ENCODE data around the gene DPF3. TPM values are rescaled to one million over a fixed set of nuclear protein-coding genes. Genes with fewer than 3 reads are reported as not detected.

The DPF3 gene
- total and polyA plus RNA-seq, 9 of the 15 experiments (the other 6 are each of a cell fraction or from before 2014, with no cell fraction given): 0.21 to 4.9 (median 1.2) TPM

DNA sequence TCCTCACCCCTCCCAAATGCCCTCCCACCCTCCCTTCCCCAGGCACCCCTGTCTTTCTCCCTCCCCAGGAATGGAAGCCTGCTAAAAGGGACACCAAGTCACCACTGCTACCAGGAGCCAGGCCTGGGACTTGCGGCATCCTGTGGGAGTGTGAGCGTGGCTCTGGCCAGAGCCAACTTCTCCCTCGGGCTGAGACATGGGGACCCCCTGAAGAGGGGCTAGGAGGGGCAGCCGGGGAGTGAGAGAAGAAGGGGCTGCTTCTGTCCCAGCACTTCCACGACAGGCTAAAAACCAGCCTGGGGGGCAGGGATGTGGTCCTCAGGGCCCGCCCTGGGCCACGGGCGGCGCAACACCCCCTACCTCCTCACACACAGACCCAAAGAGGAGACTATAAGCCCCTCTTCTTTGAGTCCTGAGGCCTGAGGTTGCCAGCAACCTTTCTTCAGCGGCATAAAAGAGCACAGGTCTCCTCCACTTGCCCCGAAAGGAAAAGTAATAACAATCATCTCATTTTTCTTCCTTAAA lies 278.9 kb downstream of the DPF3 start (continued):
- TF ChIP-seq HDAC2 (IDR thresholded peaks at IDR 0.05) (no peak), SOX6 (IDR thresholded peaks at IDR 0.05) (no peak), SRSF1 (IDR thresholded peaks at IDR 0.05; ENCODE audit: low read depth, low read length) (no peak), CBX8 (IDR thresholded peaks at IDR 0.05; ENCODE audit: borderline replicate concordance, extremely low read depth, low read depth, low read length, poor library complexity, severe bottlenecking) (no peak), GTF2F1 (IDR thresholded peaks at IDR 0.05; ENCODE audit: low read depth, low read length) (no peak), ZNF57 (CRISPR knock-in tag; IDR thresholded peaks at IDR 0.05) (no peak), PML (IDR thresholded peaks at IDR 0.05; ENCODE audit: low read length) (no peak), ZBED1 (IDR thresholded peaks at IDR 0.05) (no peak), PYGO2 (tag; IDR thresholded peaks at IDR 0.05) (no peak), ZBTB43 (CRISPR knock-in tag; IDR thresholded peaks at IDR 0.05) (no peak), BMI1 (IDR thresholded peaks at IDR 0.05; ENCODE audit: low read length) (no peak)

- no peak overlapping the region for H2AFZ ChIP-seq (ENCODE audit: low read depth, low read length)
- intact Hi-C loops (cut with micrococcal nuclease) (no loop called here), in situ Hi-C loops (cut with MboI) (no loop called here)
- BruUV-seq (replicated peaks): no TSS peak
- ChIA-PET CTCF (ENCODE audit: low intra/inter-chr PET ratio) (no interaction called here), POLR2A (no interaction called here)
- 11% methylated on average over 3 of the region's 3 CpGs for WGBS (ENCODE audit: insufficient coverage, low coverage, missing lambda C conversion rate)
- H3K79me2 ChIP-seq (ENCODE audit: control insufficient read depth, insufficient read depth, low read length): no peaks in the 10 kb centered on the region
- H4K20me1 ChIP-seq (replicated peaks; ENCODE audit: control insufficient read depth, insufficient read depth, low read length): no peaks in the 10 kb centered on the region
- TF ChIP-seq ZNF696 (CRISPR knock-in tag; conservative IDR thresholded peaks at IDR 0.05) (no peak), SMAD3 (CRISPR knock-in tag; conservative IDR thresholded peaks at IDR 0.05) (no peak), HDAC1 (IDR thresholded peaks at IDR 0.05) (no peak), POLR2A (conservative IDR thresholded peaks at IDR 0.05) (no peak), GTF2F1 (IDR thresholded peaks at IDR 0.05; ENCODE audit: low read depth, low read length) (no peak), ZNF217 (CRISPR knock-in tag; IDR thresholded peaks at IDR 0.05) (no peak), HLTF (IDR thresholded peaks at IDR 0.05) (no peak), GATAD2A (IDR thresholded peaks at IDR 0.05) (no peak)
- TF ChIP-seq, protein P1, sequence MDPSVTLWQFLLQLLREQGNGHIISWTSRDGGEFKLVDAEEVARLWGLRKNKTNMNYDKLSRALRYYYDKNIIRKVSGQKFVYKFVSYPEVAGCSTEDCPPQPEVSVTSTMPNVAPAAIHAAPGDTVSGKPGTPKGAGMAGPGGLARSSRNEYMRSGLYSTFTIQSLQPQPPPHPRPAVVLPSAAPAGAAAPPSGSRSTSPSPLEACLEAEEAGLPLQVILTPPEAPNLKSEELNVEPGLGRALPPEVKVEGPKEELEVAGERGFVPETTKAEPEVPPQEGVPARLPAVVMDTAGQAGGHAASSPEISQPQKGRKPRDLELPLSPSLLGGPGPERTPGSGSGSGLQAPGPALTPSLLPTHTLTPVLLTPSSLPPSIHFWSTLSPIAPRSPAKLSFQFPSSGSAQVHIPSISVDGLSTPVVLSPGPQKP (CRISPR knock-in tag; IDR thresholded peaks at IDR 0.05): no peak
- no peak for ATAC-seq
- no peak overlapping the region for H3K27ac ChIP-seq (ENCODE audit: extremely low read depth, low read depth, low read length)
- H3K27me3 ChIP-seq (ENCODE audit: control insufficient read depth in 2 of 2, insufficient read depth in 2 of 2, low read length in 2 of 2): peaks cover 0 to 8% of the 10 kb centered on the region in 2 experiments; a peak in 1 of 5 replicates
- no peaks in the 10 kb centered on the region for H3K9me1 ChIP-seq (ENCODE audit: control insufficient read depth, insufficient read depth, low read length)
- H3K9me3 ChIP-seq (replicated peaks; ENCODE audit: control insufficient read depth, insufficient read depth, low read depth, low read length): no peaks in the 10 kb centered on the region
- H3K36me3 ChIP-seq (ENCODE audit: control insufficient read depth, insufficient read depth, low read length): no peaks in the 10 kb centered on the region
- no peak for FAIRE-seq
- peaks cover 6 to 8% of the 10 kb centered on the region in 2 experiments; a peak in 4 of 5 replicates for H3K4me1 ChIP-seq (replicated peaks in 1 of 2; ENCODE audit: control insufficient read depth in 2 of 2, insufficient read depth in 2 of 2, low read length in 2 of 2)
- H3K9ac ChIP-seq (ENCODE audit: insufficient read depth in 1 of 2, low read depth in 2 of 2, low read length in 2 of 2): no peak overlapping the region
- no peak overlapping the region for H3K4me2 ChIP-seq (ENCODE audit: insufficient read depth, low read length)
- DNase-seq (ENCODE audit: extremely low read depth in 1 of 4, low spot score in 3 of 4): no peak
- H3K4me3 ChIP-seq: no peak overlapping the region
Measured at GRCh38 chr14:72614365-72614764, 279.5 kb downstream of the DPF3 start.

All from K562 (cell line).